ENCODE data around the gene PPIA. TPM values are rescaled to one million over a fixed set of nuclear protein-coding genes. Genes with fewer than 3 reads are reported as not detected.

Gene PPIA
- 863 TPM for total RNA-seq

DNA sequence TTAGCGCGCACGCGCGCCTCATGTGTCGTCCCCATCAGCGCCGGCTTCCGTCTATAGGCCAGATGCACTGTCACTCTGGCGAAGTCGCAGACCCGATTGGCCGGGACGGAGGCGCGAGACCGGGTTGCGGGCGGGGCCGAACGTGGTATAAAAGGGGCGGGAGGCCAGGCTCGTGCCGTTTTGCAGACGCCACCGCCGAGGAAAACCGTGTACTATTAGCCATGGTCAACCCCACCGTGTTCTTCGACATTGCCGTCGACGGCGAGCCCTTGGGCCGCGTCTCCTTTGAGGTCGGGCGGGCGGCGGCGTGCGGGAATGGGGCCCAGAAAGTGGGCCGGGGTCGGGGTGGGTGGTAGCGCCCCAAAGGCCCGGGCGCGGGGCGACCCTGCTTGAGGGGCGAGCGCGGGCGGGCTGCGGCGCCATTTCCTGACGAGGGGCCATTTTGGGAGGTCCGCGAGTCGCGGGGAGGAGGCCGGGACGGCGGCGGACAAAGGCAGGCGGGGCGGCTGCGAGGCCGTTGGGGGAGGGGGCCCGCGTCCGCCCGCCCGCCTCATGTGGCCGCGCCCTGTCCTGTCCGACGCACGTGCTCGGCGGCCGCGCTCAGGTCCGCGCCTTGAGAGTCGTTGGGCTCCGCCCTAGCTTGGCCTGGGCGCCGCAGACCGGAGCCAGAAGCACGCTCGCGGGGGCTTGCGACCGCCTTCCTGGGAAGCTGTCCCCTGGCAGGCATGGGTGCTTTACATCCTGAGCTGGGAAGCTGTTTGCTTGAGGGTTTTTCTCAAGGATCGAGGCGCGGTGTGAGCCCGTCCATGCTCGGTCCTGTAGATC, at the start of gene PPIA:
Gene PPIA, plus strand, starts transcription at position 178 of the 825 bp plus-strand sequence. Its CDS starts 44 bp downstream, at position 222.

GRCh38 chr7:44748045-44748947, 48.2 kb upstream of the PPIA start, which contains the start of gene ZMIZ2:
Gene ZMIZ2, plus strand, starts transcription at chr7:44748847. Its CDS starts 7,403 bp downstream, at chr7:44756250.

DNA sequence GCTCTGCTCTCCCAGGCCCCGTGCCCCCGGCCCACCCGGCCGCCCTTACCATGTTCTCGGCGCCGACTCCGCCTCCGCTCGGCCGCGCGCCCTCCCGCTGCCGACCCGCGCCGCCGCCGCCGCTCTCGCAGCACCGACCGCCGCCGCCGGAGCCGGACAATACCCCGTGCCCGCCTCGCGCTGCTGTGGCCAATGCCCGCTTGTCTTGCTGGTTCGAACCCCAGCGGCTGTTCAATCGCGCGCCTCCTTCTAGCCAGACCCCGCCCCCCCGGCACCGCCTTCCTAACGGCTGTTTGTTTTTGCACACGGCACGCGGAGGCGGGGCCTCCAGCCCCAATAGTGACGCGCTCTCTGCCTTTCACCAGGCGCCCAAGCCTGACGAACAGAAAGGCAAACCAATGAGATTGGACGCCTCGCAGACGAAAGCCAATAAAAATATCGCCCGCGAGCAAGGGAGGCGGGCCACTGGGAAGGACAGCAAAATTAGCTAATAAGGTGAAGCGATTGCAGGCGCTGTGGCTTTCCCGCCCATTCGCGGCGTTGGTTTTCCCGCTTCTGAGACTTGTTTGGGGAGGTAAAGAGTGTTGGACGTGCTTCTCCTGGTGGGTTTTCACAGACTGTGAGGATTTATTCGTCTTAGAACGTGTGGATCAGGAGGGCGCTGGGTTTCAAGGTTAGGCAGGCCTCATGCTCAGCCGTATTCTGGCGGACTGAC, 51.6 kb downstream of the PPIA start, which contains the start of gene H2AZ2:
Gene H2AZ2, minus strand, starts transcription at position 168 of the 715 bp plus-strand sequence. Its CDS starts 116 bp downstream, at position 52.

Other genes with a start within 250 kb of the PPIA start
- 59.4 TPM for gene DDX56, start 222.8 kb upstream of the PPIA start, total RNA-seq
- 405 TPM for gene TMED4, start 214.4 kb upstream of the PPIA start, total RNA-seq
- 92.9 TPM for gene OGDH, start 190.1 kb upstream of the PPIA start, total RNA-seq
- 17.5 TPM for gene ZMIZ2, start 47.8 kb upstream of the PPIA start, total RNA-seq
- 221 TPM for gene H2AZ2, start 51.4 kb downstream of the PPIA start, total RNA-seq
- 49.4 TPM for gene PURB, start 88.8 kb downstream of the PPIA start, total RNA-seq
- 1.0 TPM for gene MYO1G, start 182.3 kb downstream of the PPIA start, total RNA-seq
- gene CCM2, start 203.5 kb downstream of the PPIA start, total RNA-seq: 30.6 TPM

Data from camera-type eye (tissue), 1 donor.